Mammary epithelial cell (primary cell): ENCODE results near the gene C3orf20.

ENCODE experiments used
- EZH2 ChIP-seq: IDR thresholded peaks from 2 replicates; pipeline ENCODE4 v1.6.1; 2012; ENCODE audit warnings: low read length, inconsistent platforms, borderline replicate concordance
- TF ChIP-seq, protein P1 (sequence below), 2 donors: IDR thresholded peaks in 1 of 2; conservative IDR thresholded peaks in 1 of 2; 2 replicates each; pipeline ENCODE4 v1.5.1; 2011 to 2012; ENCODE audit warnings: inconsistent platforms in 2 of 2, low read length in 2 of 2, mild to moderate bottlenecking in 2 of 2, control low read depth in 1 of 2, low read depth in 1 of 2; ENCODE audit not compliant: insufficient read depth in 1 of 2; ENCODE audit errors: extremely low read depth in 1 of 2

DNA sequence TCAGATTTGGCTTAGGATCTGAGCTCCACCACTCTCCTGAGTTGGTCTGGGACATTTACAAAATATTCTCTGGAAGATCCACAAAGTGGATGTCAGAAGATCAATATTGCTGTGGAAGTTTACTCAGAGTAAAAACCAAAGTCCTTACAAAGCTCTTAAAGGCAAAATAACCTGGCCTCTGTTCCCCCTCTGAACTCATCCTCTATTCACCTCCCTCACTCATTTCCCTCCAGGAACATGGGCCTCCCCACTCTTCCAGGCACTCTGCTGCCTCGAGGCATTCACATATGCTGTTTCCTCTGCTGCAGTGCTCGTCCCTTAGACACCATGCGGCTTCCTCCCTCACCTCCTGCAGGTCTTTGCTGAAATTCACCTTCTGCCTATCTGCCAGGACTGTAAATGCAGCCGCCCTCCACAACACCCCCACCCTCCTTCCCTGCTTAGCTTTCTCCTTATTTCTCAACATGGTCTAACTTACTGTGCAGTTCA is 42.5 kb upstream of the C3orf20 start:
- TF ChIP-seq, protein P1, sequence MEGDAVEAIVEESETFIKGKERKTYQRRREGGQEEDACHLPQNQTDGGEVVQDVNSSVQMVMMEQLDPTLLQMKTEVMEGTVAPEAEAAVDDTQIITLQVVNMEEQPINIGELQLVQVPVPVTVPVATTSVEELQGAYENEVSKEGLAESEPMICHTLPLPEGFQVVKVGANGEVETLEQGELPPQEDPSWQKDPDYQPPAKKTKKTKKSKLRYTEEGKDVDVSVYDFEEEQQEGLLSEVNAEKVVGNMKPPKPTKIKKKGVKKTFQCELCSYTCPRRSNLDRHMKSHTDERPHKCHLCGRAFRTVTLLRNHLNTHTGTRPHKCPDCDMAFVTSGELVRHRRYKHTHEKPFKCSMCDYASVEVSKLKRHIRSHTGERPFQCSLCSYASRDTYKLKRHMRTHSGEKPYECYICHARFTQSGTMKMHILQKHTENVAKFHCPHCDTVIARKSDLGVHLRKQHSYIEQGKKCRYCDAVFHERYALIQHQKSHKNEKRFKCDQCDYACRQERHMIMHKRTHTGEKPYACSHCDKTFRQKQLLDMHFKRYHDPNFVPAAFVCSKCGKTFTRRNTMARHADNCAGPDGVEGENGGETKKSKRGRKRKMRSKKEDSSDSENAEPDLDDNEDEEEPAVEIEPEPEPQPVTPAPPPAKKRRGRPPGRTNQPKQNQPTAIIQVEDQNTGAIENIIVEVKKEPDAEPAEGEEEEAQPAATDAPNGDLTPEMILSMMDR (conservative IDR thresholded peaks at IDR 0.05 in 1 of 2, IDR thresholded peaks at IDR 0.05 in 1 of 2; ENCODE audit: extremely low read depth in 1 of 2, insufficient read depth in 1 of 2, low read depth in 1 of 2, low read length in 2 of 2), result no peak
- no peak for TF ChIP-seq EZH2
